ENCODE results near the gene STX5.
A peak's percentile ranks its signal among the peaks of the same experiment; 100 is the strongest.
"Not testable (repeated sequence)": the region's sequence is repeated elsewhere in the genome, so short reads cannot be mapped to it uniquely, and the experiment has no call there.

Gene STX5, protein sequence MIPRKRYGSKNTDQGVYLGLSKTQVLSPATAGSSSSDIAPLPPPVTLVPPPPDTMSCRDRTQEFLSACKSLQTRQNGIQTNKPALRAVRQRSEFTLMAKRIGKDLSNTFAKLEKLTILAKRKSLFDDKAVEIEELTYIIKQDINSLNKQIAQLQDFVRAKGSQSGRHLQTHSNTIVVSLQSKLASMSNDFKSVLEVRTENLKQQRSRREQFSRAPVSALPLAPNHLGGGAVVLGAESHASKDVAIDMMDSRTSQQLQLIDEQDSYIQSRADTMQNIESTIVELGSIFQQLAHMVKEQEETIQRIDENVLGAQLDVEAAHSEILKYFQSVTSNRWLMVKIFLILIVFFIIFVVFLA

GRCh38 chr11:62831520-62832335, at the start of gene STX5:
STX5 (minus strand) TSS chr11:62832051; CDS start chr11:62831243, 808 bp downstream.
- DNase-seq (ENCODE audit: low spot score), result peak; percentile 99
- Mint-ChIP-seq H3K4me1 (ENCODE audit: low read depth) (peaks cover 20% of the 10 kb centered on the region), H3K4me3 (peak within 1 kb of the TSS; percentile 91), H3K27me3 (ENCODE audit: low read depth) (no peaks in the 10 kb centered on the region), H3K27ac (peak within 1 kb of the TSS; percentile 99), H3K36me3 (ENCODE audit: low read depth) (peaks cover 38% of the 10 kb centered on the region), H3K9me3 (no peaks in the 10 kb centered on the region)

DNA sequence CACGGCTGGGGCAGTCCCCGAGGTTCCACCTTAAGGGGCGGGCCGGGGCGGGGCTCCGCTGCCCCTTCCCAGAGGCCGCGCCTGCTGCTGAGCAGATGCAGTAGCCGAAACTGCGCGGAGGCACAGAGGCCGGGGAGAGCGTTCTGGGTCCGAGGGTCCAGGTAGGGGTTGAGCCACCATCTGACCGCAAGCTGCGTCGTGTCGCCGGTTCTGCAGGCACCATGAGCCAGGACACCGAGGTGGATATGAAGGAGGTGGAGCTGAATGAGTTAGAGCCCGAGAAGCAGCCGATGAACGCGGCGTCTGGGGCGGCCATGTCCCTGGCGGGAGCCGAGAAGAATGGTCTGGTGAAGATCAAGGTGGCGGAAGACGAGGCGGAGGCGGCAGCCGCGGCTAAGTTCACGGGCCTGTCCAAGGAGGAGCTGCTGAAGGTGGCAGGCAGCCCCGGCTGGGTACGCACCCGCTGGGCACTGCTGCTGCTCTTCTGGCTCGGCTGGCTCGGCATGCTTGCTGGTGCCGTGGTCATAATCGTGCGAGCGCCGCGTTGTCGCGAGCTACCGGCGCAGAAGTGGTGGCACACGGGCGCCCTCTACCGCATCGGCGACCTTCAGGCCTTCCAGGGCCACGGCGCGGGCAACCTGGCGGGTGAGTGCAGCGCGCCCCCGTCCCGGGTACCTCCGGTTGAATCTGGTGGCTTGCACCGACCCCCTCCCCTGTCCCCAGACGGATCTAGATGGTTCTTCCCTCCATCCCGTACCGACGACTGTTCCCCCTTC, 49.1 kb upstream of the STX5 start, which contains the start of gene SLC3A2:
SLC3A2 (plus strand) TSS at position 94 of the 776 bp plus-strand sequence; CDS start at position 222, 128 bp downstream.
- Mint-ChIP-seq H3K4me1 (ENCODE audit: low read depth) (peaks cover 49% of the 10 kb centered on the region), H3K27me3 (ENCODE audit: low read depth) (no peaks in the 10 kb centered on the region), H3K27ac (peak within 1 kb of the TSS; percentile 100), H3K9me3 (no peaks in the 10 kb centered on the region), H3K4me3 (peak within 1 kb of the TSS; percentile 95), H3K36me3 (ENCODE audit: low read depth) (peaks cover 52% of the 10 kb centered on the region)
- peak; percentile 88 for DNase-seq (ENCODE audit: low spot score)

GRCh38 chr11:62880231-62880802, 48.5 kb upstream of the STX5 start:
- peak; percentile 63 for DNase-seq (ENCODE audit: low spot score)
- Mint-ChIP-seq H3K36me3 (ENCODE audit: low read depth) (peaks cover 45% of the 10 kb centered on the region), H3K27me3 (ENCODE audit: low read depth) (no peaks in the 10 kb centered on the region), H3K4me3 (peak overlapping the region; percentile 95), H3K4me1 (ENCODE audit: low read depth) (peaks cover 44% of the 10 kb centered on the region), H3K27ac (peak overlapping the region; percentile 100), H3K9me3 (no peaks in the 10 kb centered on the region)

DNA sequence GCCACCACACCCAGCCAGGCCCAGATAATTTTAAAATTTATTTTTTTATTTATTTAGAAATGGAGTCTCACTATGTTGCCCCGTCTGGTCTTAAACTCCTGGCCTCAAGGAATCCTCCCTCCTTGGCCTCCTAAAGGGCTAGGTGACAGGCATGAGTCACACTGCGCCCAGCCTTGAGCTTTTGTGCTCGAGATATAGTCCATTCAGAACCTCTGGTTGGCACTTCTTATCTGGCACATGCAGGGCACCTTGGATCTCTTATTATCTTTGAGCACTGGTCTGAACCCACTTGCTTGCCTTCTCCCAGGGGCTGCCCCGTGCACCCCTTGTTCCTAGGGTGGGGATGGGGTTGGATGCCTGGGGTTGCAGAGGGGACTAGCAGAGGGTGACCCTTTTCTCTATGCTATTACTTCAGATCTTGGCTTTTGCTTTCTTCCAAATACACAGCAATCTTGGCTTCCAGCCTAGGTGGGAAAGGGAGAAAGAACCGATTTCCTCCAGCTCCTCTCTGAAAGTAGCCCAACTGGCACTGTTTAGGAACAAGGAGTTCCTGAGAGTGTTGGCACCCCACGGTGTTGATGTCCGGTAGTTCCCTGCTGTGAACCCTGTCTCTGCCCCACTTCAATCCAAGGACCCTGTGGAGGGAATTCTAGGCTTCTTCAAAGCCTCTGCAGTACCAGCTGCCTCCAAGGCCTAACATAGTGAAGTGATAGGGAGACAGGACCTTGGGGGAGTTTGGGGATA, 47.6 kb upstream of the STX5 start:
- Mint-ChIP-seq H3K9me3 (no peaks in the 10 kb centered on the region), H3K27ac (peak overlapping the region; percentile 68), H3K4me3 (peak overlapping the region; percentile 95), H3K4me1 (ENCODE audit: low read depth) (peaks cover 40% of the 10 kb centered on the region), H3K36me3 (ENCODE audit: low read depth) (peaks cover 38% of the 10 kb centered on the region), H3K27me3 (ENCODE audit: low read depth) (no peaks in the 10 kb centered on the region)
- DNase-seq (ENCODE audit: low spot score), result no peak

- H3K27ac Mint-ChIP-seq, result no peak overlapping the region
- H3K36me3 Mint-ChIP-seq (ENCODE audit: low read depth), result peaks cover 14% of the 10 kb centered on the region
- DNase-seq (ENCODE audit: low spot score), result no peak
- no peak overlapping the region for H3K4me3 Mint-ChIP-seq
- H3K4me1 Mint-ChIP-seq (ENCODE audit: low read depth), result peaks cover 16% of the 10 kb centered on the region
- H3K9me3 Mint-ChIP-seq, result no peaks in the 10 kb centered on the region
- H3K27me3 Mint-ChIP-seq (ENCODE audit: low read depth), result no peaks in the 10 kb centered on the region
Observed at GRCh38 chr11:62876712-62877111, 44.9 kb upstream of the STX5 start.

- H3K27ac Mint-ChIP-seq, result no peak overlapping the region
- H3K4me3 Mint-ChIP-seq, result no peak overlapping the region
- no peaks in the 10 kb centered on the region for H3K27me3 Mint-ChIP-seq (ENCODE audit: low read depth)
- DNase-seq (ENCODE audit: low spot score), result no peak
- no peaks in the 10 kb centered on the region for H3K9me3 Mint-ChIP-seq
- peaks cover 12% of the 10 kb centered on the region for H3K36me3 Mint-ChIP-seq (ENCODE audit: low read depth)
- H3K4me1 Mint-ChIP-seq (ENCODE audit: low read depth), result peaks cover 14% of the 10 kb centered on the region
Observed at GRCh38 chr11:62875698-62876478, 44.0 kb upstream of the STX5 start.

- H3K27ac Mint-ChIP-seq, result no peak overlapping the region
- no peak for DNase-seq (ENCODE audit: low spot score)
- no peaks in the 10 kb centered on the region for H3K27me3 Mint-ChIP-seq (ENCODE audit: low read depth)
- H3K36me3 Mint-ChIP-seq (ENCODE audit: low read depth), result peaks cover 10% of the 10 kb centered on the region
- no peak overlapping the region for H3K4me3 Mint-ChIP-seq
- H3K4me1 Mint-ChIP-seq (ENCODE audit: low read depth), result peaks cover 7% of the 10 kb centered on the region
- no peaks in the 10 kb centered on the region for H3K9me3 Mint-ChIP-seq
Observed at GRCh38 chr11:62874851-62875250, 43.0 kb upstream of the STX5 start.

DNA sequence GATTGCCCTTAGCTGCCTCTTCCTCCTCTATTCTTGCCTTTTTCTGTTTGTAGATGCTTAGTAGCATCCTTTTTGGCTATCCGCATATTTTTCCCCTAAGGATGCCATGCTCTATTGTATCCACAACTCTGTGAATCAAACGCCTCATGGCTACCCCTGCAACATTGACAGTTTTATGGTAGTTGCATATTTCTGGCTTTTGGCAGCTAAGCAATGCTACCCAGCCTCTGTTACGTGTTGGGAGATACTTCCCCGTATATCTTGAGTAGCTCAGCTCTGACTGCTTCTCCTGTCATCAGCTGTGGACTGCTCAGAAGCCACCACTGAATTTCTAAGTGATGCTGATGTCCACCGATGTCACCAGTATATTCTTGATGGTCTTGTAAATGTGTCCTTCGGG, 33.8 kb upstream of the STX5 start:
- peaks cover 27% of the 10 kb centered on the region for H3K4me1 Mint-ChIP-seq (ENCODE audit: low read depth)
- peaks cover under 1% of the 10 kb centered on the region for H3K36me3 Mint-ChIP-seq (ENCODE audit: low read depth)
- H3K4me3 Mint-ChIP-seq, result no peak overlapping the region
- H3K9me3 Mint-ChIP-seq, result no peaks in the 10 kb centered on the region
- H3K27me3 Mint-ChIP-seq (ENCODE audit: low read depth), result no peaks in the 10 kb centered on the region
- no peak for DNase-seq (ENCODE audit: low spot score)
- H3K27ac Mint-ChIP-seq, result peak overlapping the region; percentile 17

DNA sequence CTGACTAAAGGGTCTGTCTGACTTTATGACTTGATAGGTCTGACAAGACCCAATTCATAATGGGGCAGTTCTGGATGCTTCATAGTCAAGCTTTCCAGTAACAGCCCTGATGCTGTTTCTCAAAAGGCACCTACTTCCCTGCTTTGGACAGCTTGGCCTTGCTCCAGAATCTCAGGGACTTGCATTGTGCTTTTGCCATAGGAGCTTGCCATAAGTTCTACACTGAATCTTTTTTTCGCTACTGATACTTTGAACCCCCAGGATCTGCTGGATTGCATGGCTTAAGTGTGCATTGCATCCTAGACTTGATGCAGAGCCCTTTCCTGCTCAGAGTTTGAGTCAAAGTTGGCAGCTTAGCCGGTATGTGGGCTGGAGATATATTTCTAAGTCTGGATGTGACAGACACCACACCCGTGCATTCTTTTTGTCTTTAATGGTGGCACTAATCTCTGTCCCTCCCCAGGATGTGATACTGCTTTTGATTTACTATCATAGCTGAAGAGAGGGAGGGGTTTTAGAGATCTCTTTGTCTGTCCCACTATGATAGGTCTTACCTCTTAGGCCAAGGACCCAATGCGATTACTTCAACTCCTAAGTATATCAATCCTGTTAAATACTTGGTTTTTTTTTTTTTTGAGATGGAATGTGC, 32.0 kb upstream of the STX5 start:
- H3K27ac Mint-ChIP-seq, result no peak overlapping the region
- peaks cover 40% of the 10 kb centered on the region for H3K4me1 Mint-ChIP-seq (ENCODE audit: low read depth)
- no peaks in the 10 kb centered on the region for H3K27me3 Mint-ChIP-seq (ENCODE audit: low read depth)
- peaks cover 6% of the 10 kb centered on the region for H3K36me3 Mint-ChIP-seq (ENCODE audit: low read depth)
- no peak for DNase-seq (ENCODE audit: low spot score)
- H3K9me3 Mint-ChIP-seq, result no peaks in the 10 kb centered on the region
- no peak overlapping the region for H3K4me3 Mint-ChIP-seq

GRCh38 chr11:62861564-62862192, 29.8 kb upstream of the STX5 start:
- H3K9me3 Mint-ChIP-seq; DNase-seq (ENCODE audit: low spot score); H3K4me3 Mint-ChIP-seq; H3K27me3 Mint-ChIP-seq (ENCODE audit: low read depth): not testable (repeated sequence)
- Mint-ChIP-seq H3K36me3 (ENCODE audit: low read depth) (peaks cover 11% of the 10 kb centered on the region), H3K27ac (peak overlapping the region; percentile 69), H3K4me1 (ENCODE audit: low read depth) (peaks cover 54% of the 10 kb centered on the region)

DNA sequence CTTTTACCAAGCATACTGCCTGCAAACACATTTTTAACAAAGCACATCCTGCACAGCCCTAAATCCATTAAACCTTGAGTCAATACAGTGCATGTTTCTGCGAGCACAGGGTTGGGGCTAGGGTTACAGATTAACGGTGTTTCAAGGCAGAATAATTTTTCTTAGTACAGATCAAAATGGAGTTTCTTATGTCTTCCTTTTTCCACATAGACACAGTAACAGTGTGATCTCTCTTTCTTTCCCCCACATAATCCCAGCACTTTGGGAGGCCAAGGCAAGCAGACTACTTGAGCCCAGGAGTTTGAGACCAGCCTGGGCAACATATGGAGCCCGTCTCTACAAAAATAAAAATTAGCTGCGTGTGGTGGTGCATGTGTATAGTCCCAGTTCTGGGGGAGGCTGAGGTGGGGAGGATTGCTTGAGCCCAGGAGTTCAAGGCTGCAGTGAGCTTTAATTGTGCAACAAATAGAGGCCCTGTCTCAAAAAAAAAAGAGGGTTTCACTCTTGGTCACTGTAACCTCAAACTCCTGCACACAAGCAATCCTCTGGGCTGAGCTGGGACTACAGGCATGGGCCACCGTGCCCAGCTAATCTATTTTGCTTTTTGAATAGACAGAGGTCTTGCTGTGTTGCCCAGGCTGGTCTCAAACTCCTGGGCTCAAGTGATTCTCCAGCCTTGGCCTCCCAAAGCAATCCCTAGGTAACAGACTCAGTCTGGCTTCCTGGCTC, 29.1 kb upstream of the STX5 start:
- peaks cover 12% of the 10 kb centered on the region for H3K36me3 Mint-ChIP-seq (ENCODE audit: low read depth)

More for the DNA sequence above, 29.1 kb upstream of the STX5 start:
- Mint-ChIP-seq H3K27ac (peak overlapping the region; percentile 69), H3K9me3 (no peaks in the 10 kb centered on the region), H3K4me1 (ENCODE audit: low read depth) (peaks cover 55% of the 10 kb centered on the region), H3K27me3 (ENCODE audit: low read depth) (no peaks in the 10 kb centered on the region), H3K4me3 (no peak overlapping the region)
- DNase-seq (ENCODE audit: low spot score), result no peak
